Ectodermal cell (in vitro differentiated cells): ENCODE data around the gene BCL11A.

Experiments
- H3K27ac ChIP-seq: 2 replicates; pipeline ENCODE4 v1.7.0; 2013; ENCODE audit warnings: mild to moderate bottlenecking, low read depth, low read length; ENCODE audit not compliant: insufficient read depth, poor library complexity, severe bottlenecking
- H3K27me3 ChIP-seq: 2 replicates; pipeline ENCODE4 v1.7.0; 2013; ENCODE audit warnings: mild to moderate bottlenecking, low read length; ENCODE audit not compliant: insufficient read depth, control insufficient read depth, poor library complexity, severe bottlenecking
- H3K36me3 ChIP-seq: one replicate; pipeline ENCODE4 v1.7.0; 2013; ENCODE audit warnings: low read length; ENCODE audit not compliant: control insufficient read depth, insufficient read depth
- H3K4me1 ChIP-seq: one replicate; pipeline ENCODE4 v1.7.0; 2013; ENCODE audit warnings: low read length; ENCODE audit not compliant: control insufficient read depth, insufficient read depth
- H3K4me3 ChIP-seq: 2 replicates; pipeline ENCODE4 v1.7.0; 2013; ENCODE audit warnings: low read depth, low read length, control low read depth; ENCODE audit not compliant: insufficient read depth
- H3K9me3 ChIP-seq: 2 replicates; pipeline ENCODE4 v1.7.0; 2013; ENCODE audit warnings: mild to moderate bottlenecking, low read length, moderate library complexity; ENCODE audit not compliant: control insufficient read depth
- WGBS, 2 experiments: methylation state at CpG; one replicate each; pipeline ENCODE4 v1.1.7; 2013; ENCODE audit warnings: missing lambda C conversion rate in 2 of 2; 5-methylcytosine and 5-hydroxymethylcytosine counted together

Gene BCL11A

GRCh38 chr2:60520151-60520876 is 33.1 kb downstream of the BCL11A start:
- no peaks in the 10 kb centered on the region for H3K36me3 ChIP-seq
- no peaks in the 10 kb centered on the region for H3K9me3 ChIP-seq
- H3K4me1 ChIP-seq: peaks cover 5% of the 10 kb centered on the region
- no peak overlapping the region for H3K4me3 ChIP-seq
- no peaks in the 10 kb centered on the region for H3K27me3 ChIP-seq
- WGBS, 2 experiments: 28 to 37% methylated on average over 8 of the region's 8 CpGs
- H3K27ac ChIP-seq: no peak overlapping the region

DNA sequence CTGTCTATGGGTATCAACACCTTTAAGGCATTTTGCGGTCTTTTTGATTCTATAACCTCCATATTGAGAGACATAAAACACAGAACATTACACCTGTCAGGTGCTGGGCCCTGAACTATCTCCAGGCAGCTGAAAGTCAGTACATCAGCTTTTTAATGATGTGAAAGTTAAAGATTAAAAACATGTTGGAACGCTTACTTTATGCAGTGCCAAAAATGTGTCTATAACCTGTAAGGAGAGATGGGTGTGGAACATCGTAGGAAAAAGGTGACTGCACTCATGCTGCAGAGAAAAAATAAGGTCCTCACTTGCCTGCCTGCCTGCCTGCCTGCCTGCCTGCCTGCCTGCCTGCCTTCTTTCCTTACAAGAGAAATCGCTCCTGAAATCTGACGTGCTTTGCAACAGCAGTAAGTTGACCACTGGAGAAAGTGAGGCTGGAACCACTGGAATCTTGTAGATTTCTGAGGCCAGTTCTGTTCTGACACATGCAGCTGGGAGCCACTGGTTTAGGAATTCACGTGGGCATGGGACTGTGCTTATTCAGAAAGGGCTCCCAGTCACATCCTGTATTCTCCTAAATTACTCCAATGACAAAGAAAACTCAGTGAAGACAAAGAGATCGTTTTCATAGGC is 34.1 kb downstream of the BCL11A start:
- Histone ChIP-seq H3K9me3 (no peaks in the 10 kb centered on the region), H3K36me3 (no peaks in the 10 kb centered on the region), H3K4me3 (no peak overlapping the region), H3K4me1 (peaks cover 5% of the 10 kb centered on the region), H3K27me3 (no peaks in the 10 kb centered on the region), H3K27ac (no peak overlapping the region)
- WGBS, 2 experiments: 69 to 73% methylated on average over 7 of the region's 7 CpGs

DNA sequence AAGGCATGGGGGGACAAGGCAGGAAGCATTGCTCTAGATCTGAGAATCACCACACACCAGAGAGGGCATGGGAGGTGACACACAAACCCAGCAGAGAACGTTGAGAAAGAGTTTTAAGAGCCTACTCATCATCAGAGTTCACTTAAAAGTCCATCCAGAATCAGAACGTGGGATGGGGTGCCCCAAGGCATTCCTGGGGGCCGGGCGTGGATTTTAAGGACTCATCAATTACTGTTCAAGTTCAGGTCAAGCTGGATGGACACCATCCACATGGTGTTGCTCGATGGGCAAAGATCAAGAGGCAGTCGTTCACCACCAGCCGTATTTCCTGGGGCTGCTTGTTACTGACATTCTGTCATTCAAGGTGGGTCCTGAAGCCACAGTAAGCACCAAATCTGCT is 34.9 kb downstream of the BCL11A start:
- Histone ChIP-seq H3K4me3 (no peak overlapping the region), H3K27ac (no peak overlapping the region), H3K9me3 (no peaks in the 10 kb centered on the region), H3K4me1 (peaks cover 5% of the 10 kb centered on the region), H3K27me3 (no peaks in the 10 kb centered on the region), H3K36me3 (no peaks in the 10 kb centered on the region)
- 94% methylated on average over 7 of the region's 7 CpGs for WGBS, 2 experiments

DNA sequence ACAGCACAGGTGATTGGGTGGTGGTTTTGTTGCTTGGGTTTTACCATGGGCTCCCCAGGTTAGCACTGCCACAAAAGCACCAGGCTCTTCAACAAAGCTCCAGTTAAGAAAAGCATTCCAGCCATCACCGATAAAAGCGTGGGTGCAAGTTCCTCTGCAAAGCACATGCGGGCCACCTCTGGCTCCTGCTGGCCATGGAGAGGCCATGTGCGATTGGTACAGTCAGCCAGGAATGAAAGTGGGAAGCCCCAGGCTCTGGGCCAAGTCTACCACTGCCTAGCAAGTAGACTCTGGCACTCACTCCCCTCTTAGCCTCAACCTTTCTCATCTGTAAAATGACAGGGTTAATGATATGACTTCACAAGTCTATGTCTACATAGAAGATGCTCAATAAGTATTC is 36.0 kb downstream of the BCL11A start:
- H3K27ac ChIP-seq: no peak overlapping the region
- no peak overlapping the region for H3K4me3 ChIP-seq
- H3K27me3 ChIP-seq: no peaks in the 10 kb centered on the region
- 93 to 95% methylated on average over 4 of the region's 4 CpGs for WGBS, 2 experiments
- H3K36me3 ChIP-seq: no peaks in the 10 kb centered on the region
- no peaks in the 10 kb centered on the region for H3K9me3 ChIP-seq
- peaks cover 5% of the 10 kb centered on the region for H3K4me1 ChIP-seq

- Histone ChIP-seq H3K9me3 (no peaks in the 10 kb centered on the region), H3K27me3 (no peaks in the 10 kb centered on the region), H3K36me3 (no peaks in the 10 kb centered on the region), H3K4me1 (peaks cover 5% of the 10 kb centered on the region), H3K27ac (no peak overlapping the region), H3K4me3 (no peak overlapping the region)
- 91 to 92% methylated on average over 4 of the region's 4 CpGs for WGBS, 2 experiments
Observed at GRCh38 chr2:60516826-60517225, 36.6 kb downstream of the BCL11A start.

GRCh38 chr2:60516383-60516811 is 37.1 kb downstream of the BCL11A start:
- WGBS, 2 experiments: 85 to 93% methylated on average over 6 of the region's 6 CpGs
- Histone ChIP-seq H3K27me3 (no peaks in the 10 kb centered on the region), H3K4me1 (peaks cover 5% of the 10 kb centered on the region), H3K4me3 (no peak overlapping the region), H3K9me3 (no peaks in the 10 kb centered on the region), H3K27ac (no peak overlapping the region), H3K36me3 (no peaks in the 10 kb centered on the region)

- WGBS, 2 experiments: 90 to 95% methylated on average over 7 of the region's 7 CpGs
- Histone ChIP-seq H3K27ac (no peak overlapping the region), H3K9me3 (no peaks in the 10 kb centered on the region), H3K4me1 (peaks cover 5% of the 10 kb centered on the region), H3K4me3 (no peak overlapping the region), H3K27me3 (no peaks in the 10 kb centered on the region), H3K36me3 (no peaks in the 10 kb centered on the region)
Observed at GRCh38 chr2:60515721-60516226, 37.7 kb downstream of the BCL11A start.

DNA sequence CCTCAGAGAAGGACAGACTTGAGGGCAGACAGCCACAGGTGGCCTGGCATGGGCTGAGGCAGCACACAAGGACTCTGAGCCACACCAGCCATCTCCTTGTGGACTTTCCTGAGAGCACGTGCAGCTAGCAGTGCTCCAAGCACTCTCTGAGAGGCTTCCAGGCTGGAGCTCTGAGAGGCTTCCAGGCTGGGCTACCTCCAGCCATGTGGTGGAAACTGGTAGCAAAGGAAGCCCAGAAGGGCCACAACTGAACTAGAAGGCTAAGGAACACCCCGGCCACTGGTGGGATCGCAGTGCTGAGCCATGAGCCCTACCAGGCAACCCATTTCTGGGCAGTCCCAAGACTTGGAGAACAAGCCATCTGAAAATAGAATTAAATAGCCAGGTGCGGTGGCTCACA is 39.5 kb downstream of the BCL11A start:
- Histone ChIP-seq H3K4me1 (peaks cover 8% of the 10 kb centered on the region), H3K36me3 (no peaks in the 10 kb centered on the region), H3K27me3 (no peaks in the 10 kb centered on the region), H3K4me3 (no peak overlapping the region), H3K9me3 (no peaks in the 10 kb centered on the region), H3K27ac (no peak overlapping the region)
- 88 to 92% methylated on average over 4 of the region's 4 CpGs for WGBS, 2 experiments

- Histone ChIP-seq H3K9me3 (no peaks in the 10 kb centered on the region), H3K36me3 (no peaks in the 10 kb centered on the region), H3K4me3 (no peak overlapping the region), H3K27ac (no peak overlapping the region), H3K4me1 (peaks cover 16% of the 10 kb centered on the region), H3K27me3 (no peaks in the 10 kb centered on the region)
- 92 to 97% methylated on average over 5 of the region's 5 CpGs for WGBS, 2 experiments
Observed at GRCh38 chr2:60513191-60513590, 40.3 kb downstream of the BCL11A start.

GRCh38 chr2:60512641-60513040 is 40.8 kb downstream of the BCL11A start:
- H3K4me1 ChIP-seq: peaks cover 21% of the 10 kb centered on the region
- H3K4me3 ChIP-seq: no peak overlapping the region
- no peaks in the 10 kb centered on the region for H3K27me3 ChIP-seq
- 90 to 95% methylated on average over 6 of the region's 6 CpGs for WGBS, 2 experiments
- H3K36me3 ChIP-seq: no peaks in the 10 kb centered on the region
- H3K9me3 ChIP-seq: no peaks in the 10 kb centered on the region
- no peak overlapping the region for H3K27ac ChIP-seq
